Mesenchymal stem cell (in vitro differentiated cells and primary cell): ENCODE data around the gene MEI1.
A peak's percentile ranks its signal among the peaks of the same experiment; 100 is the strongest.
"Not testable (repeated sequence)": the region's sequence is repeated elsewhere in the genome, so short reads cannot be mapped to it uniquely, and the experiment has no call there.

Experiments used
- DNase-seq: peaks from one replicate; pipeline ENCODE4 v3.0.0-alpha.2; 2013
- H2AFZ ChIP-seq: one replicate; pipeline ENCODE4 v1.6.1; 2013; ENCODE audit warnings: low read depth, mild to moderate bottlenecking, control low read depth, inconsistent platforms, low read length, moderate library complexity
- H2AK5ac ChIP-seq: 2 replicates; pipeline ENCODE4 v1.6.1; 2013; ENCODE audit warnings: low read length, moderate library complexity, mild to moderate bottlenecking, inconsistent platforms; ENCODE audit not compliant: severe bottlenecking
- H2BK120ac ChIP-seq: one replicate; pipeline ENCODE4 v1.6.1; 2013; ENCODE audit warnings: low read depth, mild to moderate bottlenecking, inconsistent platforms, low read length, moderate library complexity
- H2BK12ac ChIP-seq, 2 experiments: one replicate each; pipeline ENCODE4 v1.6.1; 2013; ENCODE audit warnings: inconsistent platforms in 2 of 2, low read length in 2 of 2, mild to moderate bottlenecking in 2 of 2, moderate library complexity in 2 of 2, control low read depth in 1 of 2
- H2BK15ac ChIP-seq: one replicate; pipeline ENCODE4 v1.6.1; 2013; ENCODE audit warnings: mild to moderate bottlenecking, low read depth, inconsistent platforms; ENCODE audit not compliant: poor library complexity, severe bottlenecking
- H2BK5ac ChIP-seq: 2 replicates; pipeline ENCODE4 v1.6.1; 2013; ENCODE audit warnings: low read depth, mild to moderate bottlenecking, low read length, control low read depth, inconsistent platforms; ENCODE audit not compliant: poor library complexity, severe bottlenecking
- H3K14ac ChIP-seq, 2 experiments: one replicate each; pipeline ENCODE4 v1.6.1; 2013; ENCODE audit warnings: inconsistent platforms in 2 of 2, low read length in 2 of 2, control low read depth in 1 of 2, mild to moderate bottlenecking in 1 of 2, moderate library complexity in 1 of 2
- H3K18ac ChIP-seq, 2 experiments: one replicate each; pipeline ENCODE4 v1.6.1; 2013; ENCODE audit warnings: inconsistent platforms in 2 of 2, low read length in 2 of 2, control low read depth in 1 of 2, low read depth in 1 of 2, mild to moderate bottlenecking in 1 of 2
- H3K23ac ChIP-seq, 2 experiments: one replicate each; pipeline ENCODE4 v1.6.1; 2013; ENCODE audit warnings: inconsistent platforms in 2 of 2, low read length in 2 of 2, mild to moderate bottlenecking in 2 of 2, moderate library complexity in 2 of 2, control low read depth in 1 of 2
- H3K27ac ChIP-seq: 2 replicates; pipeline ENCODE4 v1.5.1; 2013; ENCODE audit warnings: mild to moderate bottlenecking, moderate library complexity, low read length, control low read depth, inconsistent platforms; ENCODE audit not compliant: poor library complexity, severe bottlenecking
- H3K27me3 ChIP-seq, 2 experiments: 2 replicates each; pipeline versions ENCODE4 v1.6.1 to v1.7.0; 2013; ENCODE audit warnings: low read length in 2 of 2, mild to moderate bottlenecking in 2 of 2, moderate library complexity in 2 of 2, control low read depth in 1 of 2, inconsistent platforms in 1 of 2; ENCODE audit not compliant: control insufficient read depth in 1 of 2, insufficient read depth in 1 of 2
- H3K36me3 ChIP-seq, 2 experiments: 2 replicates each; pipeline versions ENCODE4 v1.6.1 to v1.7.0; 2013; ENCODE audit warnings: low read length in 2 of 2, control low read depth in 1 of 2, inconsistent platforms in 1 of 2, low read depth in 1 of 2, mild to moderate bottlenecking in 1 of 2; ENCODE audit not compliant: insufficient read depth in 2 of 2, control insufficient read depth in 1 of 2
- H3K4ac ChIP-seq, 2 experiments: one replicate each; pipeline ENCODE4 v1.6.1; 2013; ENCODE audit warnings: inconsistent platforms in 2 of 2, low read length in 2 of 2, mild to moderate bottlenecking in 2 of 2, moderate library complexity in 2 of 2, control low read depth in 1 of 2, low read depth in 1 of 2
- H3K4me1 ChIP-seq: 2 replicates; pipeline ENCODE4 v1.6.1; 2013; ENCODE audit warnings: low read depth, low read length, control low read depth; ENCODE audit not compliant: control insufficient read depth, insufficient read depth
- H3K4me2 ChIP-seq: 2 replicates; pipeline ENCODE4 v1.6.1; 2013; ENCODE audit warnings: low read length, mild to moderate bottlenecking, inconsistent platforms; ENCODE audit not compliant: poor library complexity, severe bottlenecking
- H3K4me3 ChIP-seq, 2 experiments: 2 replicates each; pipeline versions ENCODE4 v1.5.1 to v1.7.0; 2013; ENCODE audit warnings: low read length in 2 of 2, mild to moderate bottlenecking in 2 of 2, control low read depth in 1 of 2, low read depth in 1 of 2; ENCODE audit not compliant: insufficient read depth in 1 of 2
- H3K79me1 ChIP-seq: replicated peaks from 2 replicates; pipeline ENCODE4 v1.6.1; 2013; ENCODE audit warnings: mild to moderate bottlenecking, control low read depth, low read length, inconsistent platforms; ENCODE audit not compliant: poor library complexity, severe bottlenecking
- H3K9ac ChIP-seq: 2 replicates; pipeline ENCODE4 v1.7.0; 2013; ENCODE audit warnings: mild to moderate bottlenecking, low read length, moderate library complexity
- H3K9me3 ChIP-seq: 2 replicates; pipeline ENCODE4 v1.7.0; 2013; ENCODE audit warnings: mild to moderate bottlenecking, low read length; ENCODE audit not compliant: control insufficient read depth
- H4K8ac ChIP-seq: one replicate; pipeline ENCODE4 v1.6.1; 2013; ENCODE audit warnings: inconsistent platforms, mild to moderate bottlenecking, low read length, moderate library complexity
- H4K91ac ChIP-seq: one replicate; pipeline ENCODE4 v1.6.1; 2013; ENCODE audit warnings: mild to moderate bottlenecking, low read length, inconsistent platforms
- WGBS: methylation state at CpG from one replicate; pipeline ENCODE4 v1.1.7; 2013; ENCODE audit warnings: mixed read lengths; 5-methylcytosine and 5-hydroxymethylcytosine counted together

MEI1 gene

GRCh38 chr22:41686890-41687289 lies 12.4 kb upstream of the MEI1 start:
- H3K79me1 ChIP-seq: not testable (repeated sequence)
- WGBS: 98% methylated on average over 5 of the region's 11 CpGs

GRCh38 chr22:41687901-41688364 lies 11.4 kb upstream of the MEI1 start:
- peaks cover 10% of the 10 kb centered on the region for H3K4me1 ChIP-seq
- H2BK120ac ChIP-seq: peak overlapping the region; percentile 88
- no peak overlapping the region for H3K4ac ChIP-seq
- H3K23ac ChIP-seq: peak overlapping the region in 1 of 2 experiments; percentile 83
- peak overlapping the region; percentile 97 for H3K9ac ChIP-seq
- H2BK12ac ChIP-seq: no peak overlapping the region
- peak overlapping the region; percentile 3 for H4K91ac ChIP-seq
- peak overlapping the region; percentile 85 to 92 for H3K18ac ChIP-seq
- peaks cover 4% of the 10 kb centered on the region for H3K79me1 ChIP-seq
- H2AFZ ChIP-seq: no peak overlapping the region
- H3K36me3 ChIP-seq: peaks cover 5 to 8% of the 10 kb centered on the region in 2 experiments
- H4K8ac ChIP-seq: no peak overlapping the region
- H2BK15ac ChIP-seq: no peak overlapping the region
- peak overlapping the region; percentile 82 to 88 for H3K4me3 ChIP-seq
- peak; percentile 59 for DNase-seq
- no peaks in the 10 kb centered on the region for H3K27me3 ChIP-seq
- peak overlapping the region; percentile 93 for H3K27ac ChIP-seq
- H3K9me3 ChIP-seq: no peaks in the 10 kb centered on the region
- peak overlapping the region; percentile 98 for H3K4me2 ChIP-seq
- under 1% methylated on average over 16 of the region's 20 CpGs for WGBS
- H3K14ac ChIP-seq: peak overlapping the region in 1 of 2 experiments; percentile 76
- H2BK5ac ChIP-seq: no peak overlapping the region
- no peak overlapping the region for H2AK5ac ChIP-seq

More at GRCh38 chr22:41686890-41687289, 12.4 kb upstream of the MEI1 start:
- H3K14ac ChIP-seq, H3K23ac ChIP-seq, H2AK5ac ChIP-seq, H3K27me3 ChIP-seq, H4K91ac ChIP-seq, H2BK5ac ChIP-seq, H2BK120ac ChIP-seq, H3K9me3 ChIP-seq, H3K18ac ChIP-seq, H3K4me2 ChIP-seq, H3K27ac ChIP-seq, H3K36me3 ChIP-seq, H2BK15ac ChIP-seq, H2AFZ ChIP-seq, DNase-seq, H4K8ac ChIP-seq, H2BK12ac ChIP-seq, H3K4ac ChIP-seq: not testable (repeated sequence)
- H3K4me3 ChIP-seq: peak overlapping the region in 1 of 2 experiments; percentile 82
- H3K4me1 ChIP-seq: peaks cover 13% of the 10 kb centered on the region
- H3K9ac ChIP-seq: peak overlapping the region; percentile 97

GRCh38 chr22:41688365-41689211 lies 10.7 kb upstream of the MEI1 start, which contains the start of gene SNU13:
TSS of gene SNU13 (minus strand) at chr22:41688867. CDS start at chr22:41688796, 71 bp downstream.
- Histone ChIP-seq H3K79me1 (peaks cover 4% of the 10 kb centered on the region), H3K18ac (peak within 1 kb of the TSS; percentile 93 to 94), H3K4ac (peak within 1 kb of the TSS; percentile 71 to 96), H3K9ac (peak within 1 kb of the TSS; percentile 97), H3K4me2 (peak within 1 kb of the TSS; percentile 98), H3K9me3 (no peaks in the 10 kb centered on the region), H4K91ac (peak within 1 kb of the TSS; percentile 45), H3K4me3 (peak within 1 kb of the TSS; percentile 82 to 88), H3K4me1 (peaks cover 10% of the 10 kb centered on the region), H3K27me3 (no peaks in the 10 kb centered on the region), H3K14ac (peak within 1 kb of the TSS in 1 of 2 experiments; percentile 76), H2BK120ac (peak within 1 kb of the TSS; percentile 88), H2BK15ac (peak within 1 kb of the TSS; percentile 57), H2BK5ac (peak within 1 kb of the TSS; percentile 62), H3K27ac (peak within 1 kb of the TSS; percentile 93), H2BK12ac (peak within 1 kb of the TSS; percentile 25 to 86), H4K8ac (peak within 1 kb of the TSS; percentile 93), H3K23ac (peak within 1 kb of the TSS in 1 of 2 experiments; percentile 83), H2AK5ac (no peak within 1 kb of the TSS), H3K36me3 (peaks cover 8 to 14% of the 10 kb centered on the region in 2 experiments), H2AFZ (peak within 1 kb of the TSS; percentile 94)
- DNase-seq: peak; percentile 97
- under 1% methylated on average over 56 of the region's 62 CpGs for WGBS

GRCh38 chr22:41690476-41690875 lies 8.8 kb upstream of the MEI1 start:
- Histone ChIP-seq H3K9me3 (no peaks in the 10 kb centered on the region), H2BK5ac (no peak overlapping the region), H3K27ac (no peak overlapping the region), H3K18ac (no peak overlapping the region), H3K27me3 (no peaks in the 10 kb centered on the region), H4K91ac (peak overlapping the region; percentile 39), H3K4me2 (no peak overlapping the region), H3K14ac (no peak overlapping the region), H2BK12ac (peak overlapping the region in 1 of 2 experiments; percentile 17), H3K9ac (peak overlapping the region; percentile 26), H3K23ac (no peak overlapping the region), H3K4me3 (peak overlapping the region in 1 of 2 experiments; percentile 82), H2BK15ac (no peak overlapping the region), H2AFZ (no peak overlapping the region), H2BK120ac (no peak overlapping the region), H4K8ac (peak overlapping the region; percentile 50), H3K79me1 (peaks cover 4% of the 10 kb centered on the region), H3K4ac (peak overlapping the region in 1 of 2 experiments; percentile 35), H3K36me3 (peaks cover 14 to 27% of the 10 kb centered on the region in 2 experiments), H3K4me1 (peaks cover 10% of the 10 kb centered on the region), H2AK5ac (no peak overlapping the region)
- 90% methylated on average over 3 of the region's 3 CpGs for WGBS
- DNase-seq: no peak
